Tibial artery (tissue), 4 donors: ENCODE measurements around the gene S100P.
A peak's percentile ranks its signal among the peaks of the same experiment; 100 is the strongest.
"Not testable (repeated sequence)": the region's sequence is repeated elsewhere in the genome, so short reads cannot be mapped to it uniquely, and the experiment has no call there.

Experiments used
- DNase-seq, 2 donors: peaks; one replicate each; pipeline ENCODE4 v3.0.0-alpha.2; 2019
- H3K27ac ChIP-seq, 2 donors: fragments of 200-600 bp; sonication (generic) in 1 of 2; 1 replicate in 1 of 2; 2 replicates in 1 of 2; pipeline ENCODE4 v1.5.1; 2018 to 2019; ENCODE audit warnings: mild to moderate bottlenecking in 1 of 2
- H3K27me3 ChIP-seq, 2 donors: fragments of 200-600 bp; sonication (generic) in 1 of 2; one replicate each; pipeline versions ENCODE4 v1.5.1 to v1.6.0; 2016 to 2019
- H3K36me3 ChIP-seq, 3 donors: fragments of 200-600 bp; sonication (generic) in 2 of 3; one replicate each; pipeline ENCODE4 v1.5.1; 2016 to 2019; ENCODE audit warnings: mild to moderate bottlenecking in 2 of 3
- H3K4me1 ChIP-seq, 4 donors: fragments of 200-600 bp; sonication (generic) in 2 of 4; 1 replicate in 3 of 4; 2 replicates in 1 of 4; pipeline ENCODE4 v1.5.1; 2016 to 2019
- H3K4me3 ChIP-seq, 2 donors: fragments of 200-600 bp; sonication (generic) in 1 of 2; 1 replicate in 1 of 2; 2 replicates in 1 of 2; pipeline ENCODE4 v1.5.1; 2018 to 2019; ENCODE audit warnings: mild to moderate bottlenecking in 2 of 2
- H3K9me3 ChIP-seq, 3 donors: fragments of 200-600 bp; sonication (generic) in 1 of 3; one replicate each; pipeline ENCODE4 v1.5.1; 2016 to 2019
- CTCF ChIP-seq, 2 experiments: fragments of 200-600 bp in 1 of 2; fragments of 450-650 bp in 1 of 2; IDR thresholded peaks; one replicate each; pipeline ENCODE4 v1.5.1; 2017 to 2019; ENCODE audit warnings: antibody characterized with exemption in 2 of 2, mild to moderate bottlenecking in 1 of 2, moderate library complexity in 1 of 2
- intact Hi-C: fragments of 100-400 bp; cut with DNase I; formaldehyde crosslinking; loops from one replicate; pipeline ENCODE4 v1.15.0; 2023; ENCODE audit warnings: low total_unique reads

Gene S100P

DNA sequence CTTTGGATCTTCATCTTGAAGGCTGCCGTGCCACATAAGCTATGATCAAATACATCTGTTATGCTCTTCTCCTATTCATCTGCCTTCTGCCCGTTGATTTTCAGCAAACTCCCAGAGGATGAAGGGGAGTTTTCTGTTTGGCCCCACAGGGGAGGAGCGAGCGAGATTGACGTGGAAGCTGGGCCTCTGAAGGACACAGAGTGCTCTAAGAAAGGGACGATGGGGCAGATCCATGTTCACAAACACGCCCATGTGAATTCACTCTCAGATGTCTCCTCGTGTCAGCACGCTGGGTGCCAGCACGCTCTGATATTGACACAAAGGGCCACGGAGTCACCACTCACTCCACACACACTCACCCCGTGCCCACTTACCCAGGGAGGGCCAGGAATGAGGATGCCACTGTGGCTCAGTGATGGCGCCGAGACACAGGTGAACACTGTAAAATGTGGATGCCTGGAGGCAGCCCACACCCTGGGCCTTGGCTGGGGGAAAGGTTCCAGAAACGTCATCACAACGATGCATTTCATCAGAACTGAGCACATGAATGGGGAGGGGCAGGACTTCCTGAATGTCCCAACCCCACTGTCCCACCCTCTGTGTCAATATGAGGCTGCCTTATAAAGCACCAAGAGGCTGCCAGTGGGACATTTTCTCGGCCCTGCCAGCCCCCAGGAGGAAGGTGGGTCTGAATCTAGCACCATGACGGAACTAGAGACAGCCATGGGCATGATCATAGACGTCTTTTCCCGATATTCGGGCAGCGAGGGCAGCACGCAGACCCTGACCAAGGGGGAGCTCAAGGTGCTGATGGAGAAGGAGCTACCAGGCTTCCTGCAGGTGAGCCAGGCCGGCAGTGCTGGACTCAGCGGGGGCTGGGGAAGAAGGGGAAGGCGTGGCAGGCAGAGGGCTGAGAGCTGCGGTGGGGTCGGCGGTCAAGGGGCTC, at the start of gene S100P:
S100P (plus strand) TSS at position 648 of the 946 bp plus-strand sequence; CDS start at position 703, 55 bp downstream.
- intact Hi-C loops: no loop called here
- peak in 1 of 2 donors; percentile 19 for DNase-seq
- Histone ChIP-seq H3K4me1 (peaks cover 0 to 25% (median 0%) of the 10 kb centered on the region in 4 donors), H3K9me3 (no peaks in the 10 kb centered on the region), H3K36me3 (peaks cover 0 to 7% (median 0%) of the 10 kb centered on the region in 3 donors), H3K27me3 (no peaks in the 10 kb centered on the region), H3K4me3 (no peak within 1 kb of the TSS), H3K27ac (no peak within 1 kb of the TSS)
- no peak for TF ChIP-seq CTCF (IDR thresholded peaks at IDR 0.05)

DNA sequence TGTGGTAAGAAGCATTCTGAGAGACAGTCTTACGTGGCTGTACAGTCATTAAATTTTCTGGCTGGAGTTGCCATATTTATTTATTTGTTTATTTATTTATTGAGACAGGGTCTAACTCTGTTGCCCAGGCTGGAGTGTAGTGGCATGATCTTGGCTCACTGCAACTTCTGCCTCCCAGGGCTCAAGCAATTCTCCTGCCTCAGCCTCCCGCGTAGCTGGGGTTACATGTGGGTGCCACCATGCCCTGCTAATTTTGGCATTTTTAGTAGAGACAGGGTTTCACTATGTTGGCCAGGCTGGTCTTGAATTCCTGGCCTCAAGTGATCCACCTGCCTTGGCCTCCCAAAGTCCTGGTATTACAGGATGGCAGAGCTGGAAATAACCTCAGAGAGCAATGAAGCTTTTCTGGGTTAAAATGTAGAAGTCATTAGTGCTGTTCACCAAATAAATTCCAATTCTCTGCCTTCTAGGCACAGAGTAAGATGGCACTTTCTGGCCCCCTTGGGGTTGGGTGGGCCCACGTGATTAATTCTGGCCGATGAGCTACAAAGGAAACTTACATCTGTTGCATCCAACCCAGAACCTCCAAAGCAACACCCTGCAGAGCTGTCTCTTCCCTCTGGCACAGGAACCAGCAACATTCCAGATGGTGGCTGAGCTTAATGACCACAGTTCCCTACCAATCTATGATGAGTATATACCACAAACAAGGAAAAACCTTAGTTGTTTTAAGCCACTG, 48.7 kb upstream of the S100P start:
- Histone ChIP-seq H3K4me1 (peaks cover 0 to 34% (median 22%) of the 10 kb centered on the region in 4 donors), H3K27me3 (no peaks in the 10 kb centered on the region), H3K36me3 (peaks cover 17 to 20% (median 20%) of the 10 kb centered on the region in 3 donors), H3K4me3 (no peak overlapping the region), H3K9me3 (no peaks in the 10 kb centered on the region), H3K27ac (peak overlapping the region in 1 of 2 donors; percentile 9)
- TF ChIP-seq CTCF (IDR thresholded peaks at IDR 0.05): no peak
- intact Hi-C loops: loop anchor here (5.0 kb wide), 1 partner anchor 62 kb away; the partner anchor contains the start of gene MRFAP1L1
- no peak for DNase-seq

- intact Hi-C loops: no loop called here
- no peak for TF ChIP-seq CTCF (IDR thresholded peaks at IDR 0.05)
- DNase-seq: no peak
- Histone ChIP-seq H3K9me3 (no peaks in the 10 kb centered on the region), H3K27me3 (no peaks in the 10 kb centered on the region), H3K4me1 (peaks cover 0 to 26% (median 16%) of the 10 kb centered on the region in 4 donors), H3K4me3 (no peak overlapping the region), H3K36me3 (peaks cover 16 to 18% (median 17%) of the 10 kb centered on the region in 3 donors), H3K27ac (no peak overlapping the region)
Observed at GRCh38 chr4:6647169-6647568, 46.5 kb upstream of the S100P start.

- TF ChIP-seq CTCF (IDR thresholded peaks at IDR 0.05): no peak
- intact Hi-C loops: no loop called here
Observed at GRCh38 chr4:6647582-6648230, 46.0 kb upstream of the S100P start.

GRCh38 chr4:6649216-6649615, 44.5 kb upstream of the S100P start:
- TF ChIP-seq CTCF (IDR thresholded peaks at IDR 0.05): no peak
- H3K27ac ChIP-seq: no peak overlapping the region
- no peaks in the 10 kb centered on the region for H3K9me3 ChIP-seq
- H3K4me1 ChIP-seq: peaks cover 0 to 5% (median 0%) of the 10 kb centered on the region in 4 donors
- intact Hi-C loops: no loop called here
- H3K4me3 ChIP-seq: no peak overlapping the region
- no peak for DNase-seq
- H3K36me3 ChIP-seq: no peaks in the 10 kb centered on the region
- H3K27me3 ChIP-seq: no peaks in the 10 kb centered on the region

More at GRCh38 chr4:6647582-6648230, 46.0 kb upstream of the S100P start:
- peaks cover 0 to 20% (median 10%) of the 10 kb centered on the region in 4 donors for H3K4me1 ChIP-seq
- no peaks in the 10 kb centered on the region for H3K27me3 ChIP-seq
- no peak for DNase-seq
- H3K4me3 ChIP-seq: no peak overlapping the region
- no peaks in the 10 kb centered on the region for H3K9me3 ChIP-seq
- H3K27ac ChIP-seq: no peak overlapping the region
- H3K36me3 ChIP-seq: peaks cover 10 to 13% (median 12%) of the 10 kb centered on the region in 3 donors

GRCh38 chr4:6654211-6654610, 39.5 kb upstream of the S100P start:
- H3K4me1 ChIP-seq, H3K27me3 ChIP-seq, H3K27ac ChIP-seq, H3K9me3 ChIP-seq, H3K4me3 ChIP-seq, H3K36me3 ChIP-seq, intact Hi-C loops, DNase-seq: not testable (repeated sequence)

DNA sequence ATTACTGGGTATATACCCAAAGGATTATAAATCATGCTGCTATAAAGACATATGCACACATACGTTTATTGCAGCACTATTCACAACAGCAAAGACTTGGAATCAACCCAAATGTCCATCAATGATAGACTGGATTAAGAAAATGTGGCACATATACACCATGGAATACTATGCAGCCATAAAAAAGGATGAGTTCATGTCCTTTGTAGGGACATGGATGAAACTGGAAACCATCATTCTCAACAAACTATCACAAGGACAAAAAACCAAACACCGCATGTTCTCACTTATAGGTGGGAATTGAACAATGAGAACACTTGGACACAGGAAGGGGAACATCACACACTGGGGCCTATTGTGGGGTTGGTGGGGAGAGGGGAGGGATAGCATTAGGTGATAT, 38.4 kb upstream of the S100P start:
- H3K9me3 ChIP-seq, H3K27ac ChIP-seq, intact Hi-C loops, H3K27me3 ChIP-seq, H3K36me3 ChIP-seq, H3K4me1 ChIP-seq, H3K4me3 ChIP-seq, DNase-seq: not testable (repeated sequence)
